MCF 10A (cell line): ENCODE data around the gene SFXN3. TPM values are rescaled to one million over a fixed set of nuclear protein-coding genes. Genes with fewer than 3 reads are reported as not detected.

Source experiments
- BruUV-seq: library from RNA; stranded (reverse); fragments of 400-500 nt; replicated peaks from 2 replicates; lab custom pipeline; 2021; lab: Mats Ljungman, UMichigan
- CTCF ChIA-PET: fragments of 300-600 bp; sonication (Branson Sonifier 250); formaldehyde crosslinking; extraction: SDS; loops from one replicate; lab custom pipeline; 2021; ENCODE audit warnings: antibody characterized with exemption, inconsistent platforms; lab: Yijun Ruan, JAX
- POLR2A ChIA-PET: fragments of 300-600, 350-650 bp; sonication (Branson Sonifier 250); formaldehyde crosslinking; extraction: SDS; loops from one replicate; lab custom pipeline; 2020; ENCODE audit warnings: antibody characterized with exemption, inconsistent platforms; lab: Yijun Ruan, JAX
- DNase-seq: peaks from one replicate; pipeline ENCODE4 v3.0.0-alpha.2; 2018; ENCODE audit not compliant: unreplicated experiment
- H3K27ac Mint-ChIP-seq: one replicate; pipeline ENCODE4 v1.8.0; 2022; ENCODE audit warnings: mild to moderate bottlenecking, low read depth, mixed read lengths; ENCODE audit not compliant: unreplicated experiment
- H3K27me3 Mint-ChIP-seq: one replicate; pipeline ENCODE4 v1.8.0; 2022; ENCODE audit warnings: mixed read lengths; ENCODE audit not compliant: insufficient read depth, unreplicated experiment
- H3K36me3 Mint-ChIP-seq: one replicate; pipeline ENCODE4 v1.8.0; 2022; ENCODE audit warnings: mild to moderate bottlenecking, moderate library complexity, mixed read lengths; ENCODE audit not compliant: insufficient read depth, unreplicated experiment
- H3K4me1 Mint-ChIP-seq: one replicate; pipeline ENCODE4 v1.8.0; 2022; ENCODE audit warnings: mixed read lengths; ENCODE audit not compliant: insufficient read depth, unreplicated experiment
- H3K4me3 Mint-ChIP-seq: one replicate; pipeline ENCODE4 v1.8.0; 2022; ENCODE audit warnings: mild to moderate bottlenecking, moderate library complexity, mixed read lengths; ENCODE audit not compliant: unreplicated experiment
- H3K9me3 Mint-ChIP-seq: one replicate; pipeline ENCODE4 v1.8.0; 2022; ENCODE audit warnings: mixed read lengths; ENCODE audit not compliant: unreplicated experiment
- CTCF ChIP-seq: fragments of 200-600 bp; IDR thresholded peaks from one replicate; pipeline ENCODE4 v1.8.0; 2022; ENCODE audit warnings: antibody characterized with exemption, mild to moderate bottlenecking; ENCODE audit not compliant: unreplicated experiment
- intact Hi-C: fragments of 100-400 bp; cut with micrococcal nuclease; formaldehyde crosslinking; loops from 2 replicates; pipeline ENCODE4 v1.14.1; 2022
- total RNA-seq: library from RNA; stranded (reverse); gene quantifications from 2 replicates; pipeline ENCODE4 v1.2.3, GENCODE V29; 2022

The SFXN3 gene
- total RNA-seq, 1 experiment from 2014 or later: 39.4 TPM

GRCh38 chr10:101021692-101022251 lies 9.3 kb upstream of the SFXN3 start:
- Mint-ChIP-seq H3K27ac (no peak overlapping the region), H3K4me3 (no peak overlapping the region), H3K36me3 (no peaks in the 10 kb centered on the region), H3K9me3 (no peaks in the 10 kb centered on the region), H3K27me3 (no peaks in the 10 kb centered on the region), H3K4me1 (peaks cover 4% of the 10 kb centered on the region)
- TF ChIP-seq CTCF: no peak
- intact Hi-C loops: no loop called here
- BruUV-seq: no TSS peak
- ChIA-PET CTCF (interaction anchor here (0.5 kb wide), 1 partner anchor 24 kb away, joined by 3 read pairs; no protein-coding TSS in a partner anchor), POLR2A (interaction anchor here (1.0 kb wide), 1 partner anchor 9 kb away, joined by 4 read pairs; the partner anchor contains the start of genes PDZD7 and SFXN3)
- no peak for DNase-seq

GRCh38 chr10:101022967-101023705 lies 7.9 kb upstream of the SFXN3 start:
- BruUV-seq: no TSS peak
- Mint-ChIP-seq H3K27ac (no peak overlapping the region), H3K9me3 (no peaks in the 10 kb centered on the region), H3K4me3 (no peak overlapping the region), H3K36me3 (no peaks in the 10 kb centered on the region), H3K4me1 (peaks cover 4% of the 10 kb centered on the region), H3K27me3 (no peaks in the 10 kb centered on the region)
- no peak for DNase-seq
- no peak for TF ChIP-seq CTCF
- POLR2A ChIA-PET: no interaction called here
- intact Hi-C loops: no loop called here
- CTCF ChIA-PET: interaction anchor here (0.6 kb wide), 1 partner anchor 15 kb away, joined by 3 read pairs; no protein-coding TSS in a partner anchor

- CTCF ChIA-PET: interaction anchor here (0.7 to 4.0 kb wide), 4 partner anchors 7 to 29 kb away, joined by 3 to 40 read pairs (median 4); no protein-coding TSS in a partner anchor
- TF ChIP-seq CTCF: no peak
Observed at GRCh38 chr10:101027106-101027720, 3.8 kb upstream of the SFXN3 start.

More at GRCh38 chr10:101027106-101027720, 3.8 kb upstream of the SFXN3 start:
- no peaks in the 10 kb centered on the region for H3K36me3 Mint-ChIP-seq
- POLR2A ChIA-PET: no interaction called here
- BruUV-seq: no TSS peak
- DNase-seq: no peak
- H3K4me3 Mint-ChIP-seq: no peak overlapping the region
- intact Hi-C loops: no loop called here
- H3K27me3 Mint-ChIP-seq: no peaks in the 10 kb centered on the region
- H3K27ac Mint-ChIP-seq: no peak overlapping the region
- H3K4me1 Mint-ChIP-seq: peaks cover 15% of the 10 kb centered on the region
- no peaks in the 10 kb centered on the region for H3K9me3 Mint-ChIP-seq
